A673 (cell line): ENCODE measurements around the gene RAB23. TPM values are rescaled to one million over a fixed set of nuclear protein-coding genes. Genes with fewer than 3 reads are reported as not detected.
A peak's percentile ranks its signal among the peaks of the same experiment; 100 is the strongest.
"Not testable (repeated sequence)": the region's sequence is repeated elsewhere in the genome, so short reads cannot be mapped to it uniquely, and the experiment has no call there.

Experiments used
- BruUV-seq: library from RNA; stranded (reverse); fragments of 400-500 nt; replicated peaks from 2 replicates; lab custom pipeline; 2021; lab: Mats Ljungman, UMichigan
- CTCF ChIA-PET: fragments of 300-600 bp; sonication (Branson Sonifier 250); formaldehyde crosslinking; loops from one replicate; lab custom pipeline; 2022; ENCODE audit warnings: antibody characterized with exemption; lab: Charles Lee
- POLR2A ChIA-PET: fragments of 300-600 bp; sonication (Branson Sonifier 250); formaldehyde crosslinking; loops from one replicate; lab custom pipeline; 2022; ENCODE audit warnings: antibody characterized with exemption; ENCODE audit not compliant: low non-redundant PET; lab: Charles Lee
- DNase-seq: peaks from one replicate; pipeline ENCODE4 v3.0.0-alpha.2; 2015; ENCODE audit warnings: low spot score
- H3K27ac ChIP-seq: fragments of 200-600 bp; sonication (generic); 2 replicates; pipeline ENCODE4 v1.5.1; 2016; ENCODE audit warnings: mixed run types, low read depth, mild to moderate bottlenecking, mixed read lengths, antibody characterized with exemption, low read length; ENCODE audit not compliant: poor library complexity, severe bottlenecking
- H3K27me3 ChIP-seq: fragments of 200-600 bp; sonication (generic); replicated peaks from 2 replicates; pipeline ENCODE4 v1.6.1; 2017; ENCODE audit warnings: mixed run types, low read depth, mild to moderate bottlenecking, mixed read lengths, antibody characterized with exemption, low read length; ENCODE audit not compliant: insufficient read depth, poor library complexity
- H3K36me3 ChIP-seq: fragments of 200-600 bp; sonication (generic); 2 replicates; pipeline ENCODE4 v1.6.1; 2016; ENCODE audit warnings: mixed run types, mild to moderate bottlenecking, mixed read lengths, antibody characterized with exemption, low read length; ENCODE audit not compliant: insufficient read depth, poor library complexity, severe bottlenecking
- H3K4me1 ChIP-seq: fragments of 200-600 bp; sonication (generic); 2 replicates; pipeline ENCODE4 v1.6.1; 2017; ENCODE audit warnings: mixed run types, mild to moderate bottlenecking, mixed read lengths, antibody characterized with exemption, low read length; ENCODE audit not compliant: insufficient read depth, poor library complexity, severe bottlenecking
- H3K4me3 ChIP-seq: fragments of 200-600 bp; sonication (generic); 2 replicates; pipeline ENCODE4 v1.5.1; 2016; ENCODE audit warnings: low read depth, mixed run types, mild to moderate bottlenecking, mixed read lengths, low read length; ENCODE audit not compliant: poor library complexity, severe bottlenecking
- H3K9me3 ChIP-seq: fragments of 200-600 bp; sonication (generic); 2 replicates; pipeline ENCODE4 v1.6.1; 2016; ENCODE audit warnings: mixed run types, low read depth, mild to moderate bottlenecking, mixed read lengths, antibody characterized with exemption, low read length; ENCODE audit not compliant: poor library complexity, severe bottlenecking
- CTCF ChIP-seq: fragments of 300-800, 200-600 bp; sonication (generic); conservative IDR thresholded peaks from 2 replicates; pipeline ENCODE4 v1.5.1; 2017; ENCODE audit warnings: low read depth, mild to moderate bottlenecking, antibody characterized with exemption, low read length, moderate library complexity, mixed read lengths
- EZH2 ChIP-seq: fragments of 200-600 bp; sonication (generic); IDR thresholded peaks from 2 replicates; pipeline ENCODE4 v1.6.1; 2017; ENCODE audit warnings: borderline replicate concordance, low read depth, mild to moderate bottlenecking, mixed read lengths, antibody characterized with exemption, low read length; ENCODE audit not compliant: poor library complexity, severe bottlenecking
- intact Hi-C: fragments of 100-400 bp; cut with micrococcal nuclease; formaldehyde crosslinking; loops from one replicate; pipeline ENCODE4 v1.10.0; 2022; ENCODE audit not compliant: unreplicated experiment
- total RNA-seq: library from RNA; stranded (reverse); gene quantifications from 2 replicates; pipeline ENCODE4 v1.2.3, GENCODE V29; 2021

The RAB23 gene
- total RNA-seq, 1 experiment from 2014 or later, result 17.8 TPM

DNA sequence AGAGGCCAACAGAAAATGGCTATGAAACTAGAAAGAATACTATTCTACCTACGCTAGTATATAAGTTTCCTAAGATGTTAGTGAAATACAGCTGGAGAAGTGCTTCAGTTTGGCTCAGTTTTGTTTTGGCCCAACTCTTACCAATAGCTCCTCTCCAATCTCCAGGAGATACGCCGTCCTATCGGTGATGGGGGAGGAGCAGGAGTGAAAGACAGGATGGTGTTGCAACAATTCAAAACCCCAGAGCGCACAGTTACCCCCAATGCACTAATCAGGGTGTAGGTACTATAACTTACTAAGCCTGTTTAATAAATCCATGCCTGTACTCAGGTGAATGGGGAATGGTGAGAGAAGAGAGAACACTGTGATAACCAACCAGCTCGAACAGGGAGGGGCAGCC lies 24.2 kb upstream of the RAB23 start:
- Histone ChIP-seq H3K9me3 (no peaks in the 10 kb centered on the region), H3K27me3 (no peaks in the 10 kb centered on the region), H3K4me1 (no peaks in the 10 kb centered on the region), H3K27ac (no peak overlapping the region), H3K4me3 (no peak overlapping the region), H3K36me3 (no peaks in the 10 kb centered on the region)
- intact Hi-C loops, result no loop called here
- TF ChIP-seq CTCF (no peak), EZH2 (no peak)
- ChIA-PET POLR2A (no interaction called here), CTCF (no interaction called here)
- no peak for DNase-seq
- no TSS peak for BruUV-seq

DNA sequence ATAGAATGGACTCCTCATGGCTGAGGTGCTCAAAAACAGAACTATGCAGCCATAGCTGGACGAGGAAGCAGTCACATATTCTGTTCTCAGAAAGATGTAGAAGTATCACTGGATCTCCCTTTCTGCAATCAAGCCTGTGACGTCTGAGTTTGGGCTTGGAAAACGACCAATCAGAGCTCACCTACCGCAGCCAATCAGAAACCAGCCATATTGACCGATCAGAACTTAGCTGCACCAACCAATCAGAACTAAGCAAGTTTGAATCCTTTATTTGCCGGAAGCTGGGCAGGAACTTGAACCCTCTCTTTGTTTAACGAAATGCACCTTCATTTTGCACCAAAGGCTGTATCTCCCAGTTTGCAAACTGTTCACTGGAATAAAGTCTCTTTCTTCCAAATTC lies 21.8 kb upstream of the RAB23 start:
- no TSS peak for BruUV-seq

DNA sequence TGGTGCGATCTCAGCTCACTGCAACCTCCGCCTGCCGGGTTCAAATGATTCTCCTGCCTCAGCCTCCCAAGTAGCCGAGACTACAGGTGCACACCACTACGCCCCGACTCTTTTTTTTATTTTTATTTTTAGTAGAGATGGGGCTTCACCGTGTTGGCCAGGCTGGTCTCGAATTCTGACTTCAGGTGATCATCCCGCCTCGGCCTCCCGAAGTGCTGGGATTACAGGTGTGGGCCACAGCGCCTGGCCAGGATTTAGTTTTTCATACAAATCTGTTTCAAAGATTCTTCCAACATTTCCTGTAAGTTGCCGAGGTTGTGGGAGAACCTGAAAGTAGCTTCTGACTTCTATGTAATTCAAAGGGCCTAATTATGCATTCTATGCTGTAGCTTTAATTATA lies 21.4 kb upstream of the RAB23 start:
- CTCF ChIA-PET, H3K4me1 ChIP-seq, H3K36me3 ChIP-seq, DNase-seq, H3K27me3 ChIP-seq, H3K9me3 ChIP-seq, POLR2A ChIA-PET, H3K27ac ChIP-seq, intact Hi-C loops, BruUV-seq, H3K4me3 ChIP-seq: not testable (repeated sequence)

More for the DNA sequence above, 21.8 kb upstream of the RAB23 start:
- H3K27ac ChIP-seq, result no peak overlapping the region
- H3K4me3 ChIP-seq, result no peak overlapping the region
- ChIA-PET CTCF (no interaction called here), POLR2A (no interaction called here)
- H3K9me3 ChIP-seq, result no peaks in the 10 kb centered on the region
- no peak for DNase-seq
- H3K4me1 ChIP-seq, result no peaks in the 10 kb centered on the region
- intact Hi-C loops, result no loop called here
- TF ChIP-seq CTCF, result no peak
- TF ChIP-seq EZH2, result no peak
- H3K27me3 ChIP-seq, result no peaks in the 10 kb centered on the region
- H3K36me3 ChIP-seq, result no peaks in the 10 kb centered on the region

DNA sequence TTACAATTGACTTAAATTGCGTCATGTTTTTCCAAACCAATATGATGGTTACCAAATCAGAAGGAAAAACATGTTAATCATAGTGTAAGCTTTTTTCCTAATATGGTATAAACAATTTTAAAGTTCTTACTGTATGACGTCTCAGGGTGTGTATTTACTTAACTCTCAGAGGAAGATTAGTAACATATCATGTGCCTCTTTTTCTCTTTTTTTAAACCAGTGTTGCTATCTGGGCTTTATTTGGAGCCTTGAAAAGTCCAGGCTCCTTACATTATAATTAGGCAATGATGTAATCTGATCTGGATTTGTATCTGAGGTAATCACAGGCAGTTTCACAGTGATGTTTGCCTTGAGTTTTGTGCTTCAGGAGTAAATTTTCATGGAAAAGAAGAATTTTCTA lies 20.4 kb upstream of the RAB23 start:
- TF ChIP-seq EZH2 (no peak), CTCF (no peak)
- Histone ChIP-seq H3K9me3 (no peaks in the 10 kb centered on the region), H3K36me3 (no peaks in the 10 kb centered on the region), H3K4me1 (no peaks in the 10 kb centered on the region), H3K27me3 (no peaks in the 10 kb centered on the region), H3K4me3 (no peak overlapping the region), H3K27ac (no peak overlapping the region)
- intact Hi-C loops, result no loop called here
- ChIA-PET CTCF (no interaction called here), POLR2A (no interaction called here)
- peak; percentile 18 for DNase-seq
- no TSS peak for BruUV-seq
